ENCODE data around the gene PDHX. TPM values are rescaled to one million over a fixed set of nuclear protein-coding genes. Genes with fewer than 3 reads are reported as not detected.

Gene PDHX
- total and polyA plus RNA-seq, 9 donors: 11.8 to 45.2 (median 24.0) TPM

- Histone ChIP-seq H3K9me3 (no peaks in the 10 kb centered on the region), H3K27ac (no peak overlapping the region), H3K4me1 (ENCODE audit: insufficient read depth) (no peaks in the 10 kb centered on the region), H3K27me3 (no peaks in the 10 kb centered on the region), H3K36me3 (no peaks in the 10 kb centered on the region), H3K4me3 (no peak overlapping the region)
- intact Hi-C loops (cut with DNase I): no loop called here
- TF ChIP-seq POLR2A (IDR thresholded peaks at IDR 0.05) (no peak), EP300 (IDR thresholded peaks at IDR 0.05) (no peak), CTCF (IDR thresholded peaks at IDR 0.05) (no peak)
- no peak for DNase-seq
Observed at GRCh38 chr11:35042224-35042623, 125.8 kb downstream of the PDHX start.

GRCh38 chr11:35042913-35043312 is 126.5 kb downstream of the PDHX start:
- no peaks in the 10 kb centered on the region for H3K36me3 ChIP-seq
- H3K27me3 ChIP-seq: no peaks in the 10 kb centered on the region
- H3K9me3 ChIP-seq: no peaks in the 10 kb centered on the region
- DNase-seq: no peak
- intact Hi-C loops (cut with DNase I): no loop called here
- no peak overlapping the region for H3K27ac ChIP-seq
- no peaks in the 10 kb centered on the region for H3K4me1 ChIP-seq (ENCODE audit: insufficient read depth)
- WGBS, 3 donors: 54 to 62% (median 60%) methylated on average over 3 of the region's 3 CpGs
- no peak overlapping the region for H3K4me3 ChIP-seq
- no peak for TF ChIP-seq POLR2A (IDR thresholded peaks at IDR 0.05)
- no peak for TF ChIP-seq CTCF (IDR thresholded peaks at IDR 0.05)
- TF ChIP-seq EP300 (IDR thresholded peaks at IDR 0.05): no peak

GRCh38 chr11:35043936-35044335 is 127.5 kb downstream of the PDHX start:
- no peak for DNase-seq
- Histone ChIP-seq H3K27ac (no peak overlapping the region), H3K4me3 (no peak overlapping the region), H3K36me3 (no peaks in the 10 kb centered on the region), H3K27me3 (no peaks in the 10 kb centered on the region), H3K9me3 (no peaks in the 10 kb centered on the region), H3K4me1 (ENCODE audit: insufficient read depth) (no peaks in the 10 kb centered on the region)
- intact Hi-C loops (cut with DNase I): no loop called here
- WGBS, 3 donors: 73 to 85% (median 84%) methylated on average over 1 of the region's 1 CpG
- TF ChIP-seq POLR2A (IDR thresholded peaks at IDR 0.05) (no peak), CTCF (IDR thresholded peaks at IDR 0.05) (no peak), EP300 (IDR thresholded peaks at IDR 0.05) (no peak)

GRCh38 chr11:35045236-35045820 is 128.9 kb downstream of the PDHX start:
- no peak for DNase-seq
- intact Hi-C loops (cut with DNase I): no loop called here
- no peaks in the 10 kb centered on the region for H3K4me1 ChIP-seq (ENCODE audit: insufficient read depth)
- H3K36me3 ChIP-seq: no peaks in the 10 kb centered on the region
- no peak overlapping the region for H3K4me3 ChIP-seq
- 78 to 84% (median 80%) methylated on average over 8 of the region's 8 CpGs for WGBS, 3 donors
- no peaks in the 10 kb centered on the region for H3K27me3 ChIP-seq
- TF ChIP-seq POLR2A (IDR thresholded peaks at IDR 0.05): no peak
- TF ChIP-seq EP300 (IDR thresholded peaks at IDR 0.05): no peak
- no peak for TF ChIP-seq CTCF (IDR thresholded peaks at IDR 0.05)
- no peak overlapping the region for H3K27ac ChIP-seq
- no peaks in the 10 kb centered on the region for H3K9me3 ChIP-seq

Small RNAs within 50 kb of the gene (microRNA-seq; reads per million reads assigned to microRNA genes)
- gene MIR1343: 1.2 to 3.8 (median 2.3) reads per million in 3 donors

Small RNAs within 50 kb of the gene (small RNA-seq; reads per million reads assigned to genes)
- 0.15 reads per million for gene MIR1343

Other genes with a start within 250 kb of the PDHX start
- gene APIP, start 239 bp upstream of the PDHX start, total RNA-seq: 10 to 100 TPM; 20.6 to 27.6 (median 24.1) TPM
- 10 to 100 TPM; 20.5 to 26.6 TPM for gene APIP, start 239 bp upstream of the PDHX start, polyA plus RNA-seq
- gene CD44, start 222.6 kb downstream of the PDHX start, total RNA-seq: 10 to 100 TPM; 16.5 to 62.1 (median 26.0) TPM
- gene CD44, start 222.6 kb downstream of the PDHX start, polyA plus RNA-seq: 100 to 1,000 TPM in 1 of 2 donors, 1 to 10 TPM in 1; 8.3 to 330 TPM

Measured in ovary (tissue), 9 donors.